ENCODE data around the gene TUSC2.

TUSC2 gene

GRCh38 chr3:50351323-50351697 lies 23.3 kb upstream of the TUSC2 start:
- Histone ChIP-seq H3K36me3 (ENCODE audit: control insufficient read depth, insufficient read depth, low read length) (peaks cover 29% of the 10 kb centered on the region), H3K27me3 (ENCODE audit: control insufficient read depth, insufficient read depth, low read length) (no peaks in the 10 kb centered on the region), H3K4me3 (ENCODE audit: low read length) (peak overlapping the region; percentile 90), H3K9ac (ENCODE audit: low read length) (peak overlapping the region; percentile 1), H3K27ac (ENCODE audit: low read depth, low read length) (no peak overlapping the region), H3K4me1 (ENCODE audit: control insufficient read depth, insufficient read depth, low read length) (peaks cover 20% of the 10 kb centered on the region)

GRCh38 chr3:50350527-50351322 lies 22.7 kb upstream of the TUSC2 start, which contains the start of the genes CYB561D2 and NPRL2:
TSS of gene CYB561D2 (plus strand) at chr3:50350862. CDS start at chr3:50351434, 572 bp downstream.
TSS of gene NPRL2 (minus strand) at chr3:50350775. CDS start at chr3:50350652, 123 bp downstream.
- H3K4me1 ChIP-seq (ENCODE audit: control insufficient read depth, insufficient read depth, low read length) = peaks cover 15% of the 10 kb centered on the region
- H3K9ac ChIP-seq (ENCODE audit: low read length) = peak within 1 kb of the TSS; percentile 81
- H3K36me3 ChIP-seq (ENCODE audit: control insufficient read depth, insufficient read depth, low read length) = peaks cover 29% of the 10 kb centered on the region
- peak within 1 kb of the TSS; percentile 90 for H3K4me3 ChIP-seq (ENCODE audit: low read length)
- H3K27me3 ChIP-seq (ENCODE audit: control insufficient read depth, insufficient read depth, low read length) = no peaks in the 10 kb centered on the region
- H3K27ac ChIP-seq (ENCODE audit: low read depth, low read length) = peak within 1 kb of the TSS; percentile 93

- H3K36me3 ChIP-seq (ENCODE audit: control insufficient read depth, insufficient read depth, low read length) = peaks cover 24% of the 10 kb centered on the region
- no peaks in the 10 kb centered on the region for H3K27me3 ChIP-seq (ENCODE audit: control insufficient read depth, insufficient read depth, low read length)
- peaks cover 15% of the 10 kb centered on the region for H3K4me1 ChIP-seq (ENCODE audit: control insufficient read depth, insufficient read depth, low read length)
- H3K4me3 ChIP-seq (ENCODE audit: low read length) = peak overlapping the region; percentile 90
- H3K9ac ChIP-seq (ENCODE audit: low read length) = peak overlapping the region; percentile 12
- H3K27ac ChIP-seq (ENCODE audit: low read depth, low read length) = peak overlapping the region; percentile 93
Measured at GRCh38 chr3:50350213-50350526, 22.1 kb upstream of the TUSC2 start.

GRCh38 chr3:50347187-50347813 lies 19.3 kb upstream of the TUSC2 start:
- Histone ChIP-seq H3K4me1 (ENCODE audit: control insufficient read depth, insufficient read depth, low read length) (peaks cover 15% of the 10 kb centered on the region), H3K4me3 (ENCODE audit: low read length) (no peak overlapping the region), H3K27me3 (ENCODE audit: control insufficient read depth, insufficient read depth, low read length) (no peaks in the 10 kb centered on the region), H3K36me3 (ENCODE audit: control insufficient read depth, insufficient read depth, low read length) (peaks cover 11% of the 10 kb centered on the region), H3K27ac (ENCODE audit: low read depth, low read length) (no peak overlapping the region), H3K9ac (ENCODE audit: low read length) (no peak overlapping the region)

GRCh38 chr3:50345586-50346234 lies 17.7 kb upstream of the TUSC2 start, which contains the start of gene ZMYND10:
TSS of gene ZMYND10 (minus strand) at chr3:50345732. CDS start at chr3:50345579, 153 bp downstream.
- H3K36me3 ChIP-seq (ENCODE audit: control insufficient read depth, insufficient read depth, low read length) = peaks cover 11% of the 10 kb centered on the region
- H3K27me3 ChIP-seq (ENCODE audit: control insufficient read depth, insufficient read depth, low read length) = no peaks in the 10 kb centered on the region
- H3K4me3 ChIP-seq (ENCODE audit: low read length) = peak within 1 kb of the TSS; percentile 62
- H3K27ac ChIP-seq (ENCODE audit: low read depth, low read length) = no peak within 1 kb of the TSS
- no peak within 1 kb of the TSS for H3K9ac ChIP-seq (ENCODE audit: low read length)
- H3K4me1 ChIP-seq (ENCODE audit: control insufficient read depth, insufficient read depth, low read length) = peaks cover 8% of the 10 kb centered on the region

GRCh38 chr3:50345008-50345407 lies 17.0 kb upstream of the TUSC2 start:
- peaks cover 11% of the 10 kb centered on the region for H3K36me3 ChIP-seq (ENCODE audit: control insufficient read depth, insufficient read depth, low read length)
- H3K9ac ChIP-seq (ENCODE audit: low read length) = no peak overlapping the region
- H3K4me3 ChIP-seq (ENCODE audit: low read length) = peak overlapping the region; percentile 62
- H3K4me1 ChIP-seq (ENCODE audit: control insufficient read depth, insufficient read depth, low read length) = peaks cover 9% of the 10 kb centered on the region
- H3K27ac ChIP-seq (ENCODE audit: low read depth, low read length) = no peak overlapping the region
- H3K27me3 ChIP-seq (ENCODE audit: control insufficient read depth, insufficient read depth, low read length) = no peaks in the 10 kb centered on the region

GRCh38 chr3:50342813-50343633 lies 15.0 kb upstream of the TUSC2 start:
- peaks cover 2% of the 10 kb centered on the region for H3K36me3 ChIP-seq (ENCODE audit: control insufficient read depth, insufficient read depth, low read length)
- peaks cover 4% of the 10 kb centered on the region for H3K4me1 ChIP-seq (ENCODE audit: control insufficient read depth, insufficient read depth, low read length)
- no peak overlapping the region for H3K27ac ChIP-seq (ENCODE audit: low read depth, low read length)
- H3K27me3 ChIP-seq (ENCODE audit: control insufficient read depth, insufficient read depth, low read length) = no peaks in the 10 kb centered on the region
- H3K4me3 ChIP-seq (ENCODE audit: low read length) = no peak overlapping the region
- no peak overlapping the region for H3K9ac ChIP-seq (ENCODE audit: low read length)

GRCh38 chr3:50341996-50342650 lies 14.1 kb upstream of the TUSC2 start:
- Histone ChIP-seq H3K4me3 (ENCODE audit: low read length) (no peak overlapping the region), H3K27me3 (ENCODE audit: control insufficient read depth, insufficient read depth, low read length) (no peaks in the 10 kb centered on the region), H3K9ac (ENCODE audit: low read length) (no peak overlapping the region), H3K4me1 (ENCODE audit: control insufficient read depth, insufficient read depth, low read length) (peaks cover 4% of the 10 kb centered on the region), H3K36me3 (ENCODE audit: control insufficient read depth, insufficient read depth, low read length) (no peaks in the 10 kb centered on the region), H3K27ac (ENCODE audit: low read depth, low read length) (no peak overlapping the region)

GRCh38 chr3:50341537-50341936 lies 13.5 kb upstream of the TUSC2 start:
- Histone ChIP-seq H3K9ac (ENCODE audit: low read length) (no peak overlapping the region), H3K27ac (ENCODE audit: low read depth, low read length) (no peak overlapping the region), H3K27me3 (ENCODE audit: control insufficient read depth, insufficient read depth, low read length) (no peaks in the 10 kb centered on the region), H3K4me1 (ENCODE audit: control insufficient read depth, insufficient read depth, low read length) (peaks cover 4% of the 10 kb centered on the region), H3K4me3 (ENCODE audit: low read length) (peak overlapping the region; percentile 76), H3K36me3 (ENCODE audit: control insufficient read depth, insufficient read depth, low read length) (no peaks in the 10 kb centered on the region)

GRCh38 chr3:50340448-50341329 lies 12.7 kb upstream of the TUSC2 start, which contains the start of gene RASSF1:
TSS of gene RASSF1 (minus strand) at chr3:50340836. CDS start at chr3:50340805, 31 bp downstream.
- H3K9ac ChIP-seq (ENCODE audit: low read length) = peak within 1 kb of the TSS; percentile 69
- H3K4me3 ChIP-seq (ENCODE audit: low read length) = peak within 1 kb of the TSS; percentile 76
- peaks cover 7% of the 10 kb centered on the region for H3K4me1 ChIP-seq (ENCODE audit: control insufficient read depth, insufficient read depth, low read length)
- H3K27me3 ChIP-seq (ENCODE audit: control insufficient read depth, insufficient read depth, low read length) = no peaks in the 10 kb centered on the region
- no peaks in the 10 kb centered on the region for H3K36me3 ChIP-seq (ENCODE audit: control insufficient read depth, insufficient read depth, low read length)
- peak within 1 kb of the TSS; percentile 67 for H3K27ac ChIP-seq (ENCODE audit: low read depth, low read length)

- Histone ChIP-seq H3K36me3 (ENCODE audit: control insufficient read depth, insufficient read depth, low read length) (no peaks in the 10 kb centered on the region), H3K27ac (ENCODE audit: low read depth, low read length) (peak overlapping the region; percentile 67), H3K4me3 (ENCODE audit: low read length) (peak overlapping the region; percentile 76), H3K27me3 (ENCODE audit: control insufficient read depth, insufficient read depth, low read length) (no peaks in the 10 kb centered on the region), H3K9ac (ENCODE audit: low read length) (peak overlapping the region; percentile 69), H3K4me1 (ENCODE audit: control insufficient read depth, insufficient read depth, low read length) (peaks cover 7% of the 10 kb centered on the region)
Measured at GRCh38 chr3:50340147-50340447, 12.1 kb upstream of the TUSC2 start.
